ENCODE data around the gene TMEM238.

- TF ChIP-seq CTCF (IDR thresholded peaks at IDR 0.05): no peak
- TF ChIP-seq POLR2A (IDR thresholded peaks at IDR 0.05): no peak
These were observed 42.9 kb downstream of the TMEM238 start for GRCh38 chr19:55341171-55341588.
